ENCODE measurements around the gene SLC9A9. TPM values are rescaled to one million over a fixed set of nuclear protein-coding genes. Genes with fewer than 3 reads are reported as not detected.

Gene SLC9A9
- total RNA-seq, 1 donor from 2014 or later = 4.9 TPM

DNA sequence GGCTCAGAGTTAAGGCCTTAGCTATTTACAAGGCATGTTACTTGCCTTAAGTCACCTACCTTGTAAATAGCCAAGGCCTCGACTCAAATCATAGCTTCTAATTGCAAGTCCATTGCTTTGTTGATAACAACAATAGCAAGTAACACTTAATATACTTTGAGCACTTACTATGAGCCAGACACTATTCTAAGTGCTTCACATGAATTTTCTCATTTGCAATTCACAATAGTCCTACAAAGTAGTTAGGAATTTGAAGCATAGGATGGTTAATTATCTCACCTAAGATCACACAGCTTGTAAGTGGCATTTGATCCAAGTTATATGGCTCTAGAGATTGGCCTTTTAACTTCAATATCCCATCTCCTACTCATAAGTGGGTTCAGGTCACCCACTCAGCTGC, 28.4 kb downstream of the SLC9A9 start:
- intact Hi-C loops (cut with micrococcal nuclease) = no loop called here
- H3K4me1 ChIP-seq = no peaks in the 10 kb centered on the region
- TF ChIP-seq, protein P1, sequence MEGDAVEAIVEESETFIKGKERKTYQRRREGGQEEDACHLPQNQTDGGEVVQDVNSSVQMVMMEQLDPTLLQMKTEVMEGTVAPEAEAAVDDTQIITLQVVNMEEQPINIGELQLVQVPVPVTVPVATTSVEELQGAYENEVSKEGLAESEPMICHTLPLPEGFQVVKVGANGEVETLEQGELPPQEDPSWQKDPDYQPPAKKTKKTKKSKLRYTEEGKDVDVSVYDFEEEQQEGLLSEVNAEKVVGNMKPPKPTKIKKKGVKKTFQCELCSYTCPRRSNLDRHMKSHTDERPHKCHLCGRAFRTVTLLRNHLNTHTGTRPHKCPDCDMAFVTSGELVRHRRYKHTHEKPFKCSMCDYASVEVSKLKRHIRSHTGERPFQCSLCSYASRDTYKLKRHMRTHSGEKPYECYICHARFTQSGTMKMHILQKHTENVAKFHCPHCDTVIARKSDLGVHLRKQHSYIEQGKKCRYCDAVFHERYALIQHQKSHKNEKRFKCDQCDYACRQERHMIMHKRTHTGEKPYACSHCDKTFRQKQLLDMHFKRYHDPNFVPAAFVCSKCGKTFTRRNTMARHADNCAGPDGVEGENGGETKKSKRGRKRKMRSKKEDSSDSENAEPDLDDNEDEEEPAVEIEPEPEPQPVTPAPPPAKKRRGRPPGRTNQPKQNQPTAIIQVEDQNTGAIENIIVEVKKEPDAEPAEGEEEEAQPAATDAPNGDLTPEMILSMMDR (IDR thresholded peaks at IDR 0.05; ENCODE audit: borderline replicate concordance) = no peak

GRCh38 chr3:143814443-143814889, 33.8 kb downstream of the SLC9A9 start:
- no peak for DNase-seq
- Histone ChIP-seq H3K27me3 (ENCODE audit: low read depth) (no peaks in the 10 kb centered on the region), H3K4me1 (peaks cover 23% of the 10 kb centered on the region), H3K4me3 (no peak overlapping the region), H3K9me3 (replicated peaks) (no peaks in the 10 kb centered on the region), H3K36me3 (no peaks in the 10 kb centered on the region), H3K27ac (replicated peaks) (peak overlapping the region; percentile 45)
- TF ChIP-seq, protein P1 (IDR thresholded peaks at IDR 0.05; ENCODE audit: borderline replicate concordance) = no peak
- intact Hi-C loops (cut with micrococcal nuclease) = no loop called here

More for the DNA sequence above, 28.4 kb downstream of the SLC9A9 start:
- no peak for DNase-seq
- Histone ChIP-seq H3K4me3 (no peak overlapping the region), H3K27ac (replicated peaks) (no peak overlapping the region), H3K27me3 (ENCODE audit: low read depth) (no peaks in the 10 kb centered on the region), H3K9me3 (replicated peaks) (no peaks in the 10 kb centered on the region), H3K36me3 (no peaks in the 10 kb centered on the region)

DNA sequence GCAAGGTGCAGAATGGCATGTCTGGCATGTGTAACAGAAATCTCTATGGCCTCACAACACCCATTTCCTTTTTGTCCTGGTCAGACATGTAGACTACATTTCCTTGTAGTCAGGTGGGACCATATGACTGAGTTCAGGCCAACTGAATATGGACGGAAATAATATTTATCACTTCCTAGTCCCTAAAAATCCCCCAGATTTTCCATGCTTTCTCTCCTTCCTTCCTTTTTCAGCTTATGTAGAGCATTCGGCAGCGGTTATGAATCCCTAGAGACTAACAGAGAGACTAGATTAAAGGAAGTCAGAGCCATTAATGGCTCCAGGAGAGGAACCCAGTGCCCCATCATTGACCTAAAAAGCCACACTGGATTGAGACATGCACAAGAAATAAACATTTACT, 35.8 kb downstream of the SLC9A9 start:
- TF ChIP-seq, protein P1 (IDR thresholded peaks at IDR 0.05; ENCODE audit: borderline replicate concordance) = no peak
- H3K27ac ChIP-seq (replicated peaks) = peak overlapping the region; percentile 66

DNA sequence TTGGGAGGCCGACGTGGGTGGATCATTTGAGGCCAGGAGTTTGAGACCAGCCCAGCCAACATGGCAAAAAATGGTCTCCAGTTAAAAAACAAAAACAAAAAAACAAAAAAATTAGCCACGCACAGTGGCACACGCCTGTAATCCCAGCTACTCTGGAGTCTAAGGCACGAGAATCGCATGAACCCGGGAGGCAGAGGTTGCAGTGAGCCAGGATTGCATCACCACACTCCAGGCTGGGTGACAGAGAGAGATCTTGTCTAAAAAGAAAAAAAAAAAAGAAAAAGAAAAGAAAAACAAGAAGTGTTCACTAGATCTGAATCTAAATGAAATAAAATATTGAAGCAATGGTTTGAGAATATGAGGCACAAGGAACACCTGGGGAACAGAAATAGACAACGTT, 36.7 kb downstream of the SLC9A9 start:
- Histone ChIP-seq H3K27me3 (ENCODE audit: low read depth) (no peaks in the 10 kb centered on the region), H3K4me1 (peaks cover 30% of the 10 kb centered on the region), H3K27ac (replicated peaks) (peak overlapping the region; percentile 66), H3K4me3 (no peak overlapping the region), H3K9me3 (replicated peaks) (no peaks in the 10 kb centered on the region), H3K36me3 (no peaks in the 10 kb centered on the region)
- TF ChIP-seq, protein P1 (IDR thresholded peaks at IDR 0.05; ENCODE audit: borderline replicate concordance) = no peak
- intact Hi-C loops (cut with micrococcal nuclease) = no loop called here
- peak; percentile 60 for DNase-seq

More for the DNA sequence above, 35.8 kb downstream of the SLC9A9 start:
- intact Hi-C loops (cut with micrococcal nuclease) = no loop called here
- no peaks in the 10 kb centered on the region for H3K27me3 ChIP-seq (ENCODE audit: low read depth)
- H3K36me3 ChIP-seq = no peaks in the 10 kb centered on the region
- DNase-seq = no peak
- no peak overlapping the region for H3K4me3 ChIP-seq
- H3K9me3 ChIP-seq (replicated peaks) = no peaks in the 10 kb centered on the region
- H3K4me1 ChIP-seq = peaks cover 30% of the 10 kb centered on the region

DNA sequence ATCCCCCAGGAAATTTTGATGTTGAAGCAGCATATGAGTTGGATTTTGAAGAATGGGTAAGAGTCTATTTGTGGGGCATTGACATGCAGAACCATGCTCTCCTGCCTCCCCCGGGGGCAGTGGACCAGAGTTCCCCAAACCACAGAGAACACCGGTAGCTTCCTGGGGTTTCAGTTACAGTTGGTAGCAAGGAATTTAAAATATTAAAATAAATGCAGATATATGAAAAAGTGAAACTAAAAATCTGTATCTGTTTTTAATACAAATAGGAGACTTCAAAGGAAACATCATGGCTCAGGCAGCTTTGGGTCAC, 37.4 kb downstream of the SLC9A9 start:
- peak overlapping the region; percentile 66 for H3K27ac ChIP-seq (replicated peaks)
- H3K36me3 ChIP-seq = no peaks in the 10 kb centered on the region
- H3K4me1 ChIP-seq = peaks cover 30% of the 10 kb centered on the region
- H3K9me3 ChIP-seq (replicated peaks) = no peaks in the 10 kb centered on the region
- DNase-seq = no peak
- TF ChIP-seq, protein P1 (IDR thresholded peaks at IDR 0.05; ENCODE audit: borderline replicate concordance) = no peak
- intact Hi-C loops (cut with micrococcal nuclease) = no loop called here
- no peaks in the 10 kb centered on the region for H3K27me3 ChIP-seq (ENCODE audit: low read depth)
- no peak overlapping the region for H3K4me3 ChIP-seq

All from left ventricle myocardium inferior (tissue), 1 donor.